H9 (cell line): ENCODE data around the gene MACROD1. TPM values are rescaled to one million over a fixed set of nuclear protein-coding genes. Genes with fewer than 3 reads are reported as not detected.

Source experiments
- DNase-seq: peaks from one replicate; pipeline ENCODE4 v3.0.0-alpha.2; 2017
- H2AFZ ChIP-seq: one replicate; pipeline ENCODE4 v1.6.1; 2013; ENCODE audit warnings: mild to moderate bottlenecking, low read length, control low read depth, moderate library complexity
- H2AK5ac ChIP-seq: 2 replicates; pipeline ENCODE4 v1.6.1; 2013; ENCODE audit warnings: low read length, control low read depth, mixed read lengths; ENCODE audit not compliant: insufficient read length
- H2BK120ac ChIP-seq: one replicate; pipeline ENCODE4 v1.6.1; 2013; ENCODE audit warnings: low read depth, mild to moderate bottlenecking, low read length, control low read depth, inconsistent platforms; ENCODE audit not compliant: poor library complexity, severe bottlenecking
- H2BK12ac ChIP-seq: 2 replicates; pipeline ENCODE4 v1.6.1; 2013; ENCODE audit warnings: low read length, control low read depth, mixed read lengths, low read depth; ENCODE audit not compliant: insufficient read length
- H2BK15ac ChIP-seq: 2 replicates; pipeline ENCODE4 v1.6.1; 2013; ENCODE audit warnings: low read depth, low read length, control low read depth
- H2BK20ac ChIP-seq: one replicate; pipeline ENCODE4 v1.6.1; 2013; ENCODE audit warnings: low read depth, mild to moderate bottlenecking, low read length, control low read depth, inconsistent platforms; ENCODE audit not compliant: poor library complexity, severe bottlenecking
- H2BK5ac ChIP-seq: 2 replicates; pipeline ENCODE4 v1.6.1; 2013; ENCODE audit warnings: low read length, control low read depth, mixed read lengths; ENCODE audit not compliant: insufficient read length
- H3K14ac ChIP-seq: 2 replicates; pipeline ENCODE4 v1.6.1; 2013; ENCODE audit warnings: low read length, control low read depth; ENCODE audit not compliant: insufficient read depth
- H3K18ac ChIP-seq: 2 replicates; pipeline ENCODE4 v1.6.1; 2013; ENCODE audit warnings: low read depth, mild to moderate bottlenecking, mixed read lengths, low read length, control low read depth; ENCODE audit not compliant: insufficient read length
- H3K23ac ChIP-seq: 2 replicates; pipeline ENCODE4 v1.6.1; 2013; ENCODE audit warnings: low read length, control low read depth, mixed read lengths, low read depth; ENCODE audit not compliant: insufficient read length
- H3K23me2 ChIP-seq: 2 replicates; pipeline ENCODE4 v1.6.1; 2013; ENCODE audit warnings: low read depth, mild to moderate bottlenecking, mixed read lengths, low read length, control low read depth; ENCODE audit not compliant: insufficient read length, poor library complexity, severe bottlenecking
- H3K27ac ChIP-seq: 2 replicates; pipeline ENCODE4 v1.5.1; 2013; ENCODE audit warnings: low read length, control low read depth, mixed read lengths, low read depth; ENCODE audit not compliant: insufficient read length
- H3K27me3 ChIP-seq: 2 replicates; pipeline ENCODE4 v1.6.1; 2013; ENCODE audit warnings: low read length, control low read depth, inconsistent platforms; ENCODE audit not compliant: insufficient read depth
- H3K4ac ChIP-seq: 2 replicates; pipeline ENCODE4 v1.6.1; 2013; ENCODE audit warnings: low read depth, mild to moderate bottlenecking, control low read depth, inconsistent platforms, low read length, moderate library complexity
- H3K4me1 ChIP-seq: 2 replicates; pipeline ENCODE4 v1.6.1; 2013; ENCODE audit warnings: low read length, control low read depth, inconsistent platforms; ENCODE audit not compliant: insufficient read depth
- H3K4me2 ChIP-seq: 2 replicates; pipeline ENCODE4 v1.6.1; 2013; ENCODE audit warnings: low read length, control low read depth, mixed read lengths; ENCODE audit not compliant: insufficient read length, insufficient read depth
- H3K56ac ChIP-seq: 2 replicates; pipeline ENCODE4 v1.6.1; 2013; ENCODE audit warnings: low read depth, mild to moderate bottlenecking, mixed read lengths, low read length, control low read depth; ENCODE audit not compliant: insufficient read length
- H3K79me1 ChIP-seq: 2 replicates; pipeline ENCODE4 v1.6.1; 2013; ENCODE audit warnings: low read depth, mild to moderate bottlenecking, moderate library complexity, low read length, control low read depth, inconsistent platforms; ENCODE audit not compliant: insufficient read depth, poor library complexity, severe bottlenecking
- H3K79me2 ChIP-seq: 2 replicates; pipeline ENCODE4 v1.6.1; 2013; ENCODE audit warnings: low read length, control low read depth, inconsistent platforms; ENCODE audit not compliant: insufficient read depth
- H3K9ac ChIP-seq: 2 replicates; pipeline ENCODE4 v1.6.1; 2013; ENCODE audit warnings: low read length, control low read depth, mixed read lengths; ENCODE audit not compliant: insufficient read length; ENCODE audit errors: extremely low read depth
- H3K9me3 ChIP-seq: one replicate; pipeline ENCODE4 v1.6.1; 2013; ENCODE audit warnings: low read depth, low read length, inconsistent platforms; ENCODE audit not compliant: control insufficient read depth
- H3T11ph ChIP-seq: one replicate; pipeline ENCODE4 v1.6.1; 2013; ENCODE audit warnings: mild to moderate bottlenecking, low read length, control low read depth, inconsistent platforms
- H4K20me1 ChIP-seq: one replicate; pipeline ENCODE4 v1.6.1; 2013; ENCODE audit not compliant: control insufficient read depth, insufficient read length, insufficient read depth
- H4K5ac ChIP-seq: 2 replicates; pipeline ENCODE4 v1.6.1; 2013; ENCODE audit warnings: low read depth, mild to moderate bottlenecking, mixed read lengths, low read length, control low read depth; ENCODE audit not compliant: insufficient read length
- H4K8ac ChIP-seq: replicated peaks from 2 replicates; pipeline ENCODE4 v1.6.1; 2013; ENCODE audit warnings: low read length, control low read depth, mixed read lengths, low read depth; ENCODE audit not compliant: insufficient read length
- H4K91ac ChIP-seq: 2 replicates; pipeline ENCODE4 v1.6.1; 2013; ENCODE audit warnings: low read depth, mild to moderate bottlenecking, moderate library complexity, mixed read lengths, low read length, control low read depth; ENCODE audit not compliant: insufficient read length
- H3K27ac Mint-ChIP-seq, 3 experiments: 2 replicates in 2 of 3; 3 replicates in 1 of 3; pipeline ENCODE4 v1.8.0; 2020 to 2021; ENCODE audit warnings: mixed read lengths in 3 of 3, mild to moderate bottlenecking in 1 of 3, moderate library complexity in 1 of 3
- H3K27me3 Mint-ChIP-seq: 2 replicates; pipeline ENCODE4 v1.8.0; 2021; ENCODE audit warnings: low read depth, mild to moderate bottlenecking, moderate library complexity, mixed read lengths
- H3K36me3 Mint-ChIP-seq, 3 experiments: 2 replicates in 2 of 3; 3 replicates in 1 of 3; pipeline ENCODE4 v1.8.0; 2020 to 2021; ENCODE audit warnings: low read depth in 3 of 3, mixed read lengths in 3 of 3; ENCODE audit not compliant: insufficient read depth in 1 of 3
- H3K4me1 Mint-ChIP-seq, 2 experiments: 2 replicates each; pipeline ENCODE4 v1.8.0; 2020; ENCODE audit warnings: mixed read lengths in 2 of 2
- H3K4me3 Mint-ChIP-seq, 2 experiments: 2 replicates in 1 of 2; 3 replicates in 1 of 2; pipeline ENCODE4 v1.8.0; 2020 to 2021; ENCODE audit warnings: mild to moderate bottlenecking in 2 of 2, mixed read lengths in 2 of 2, moderate library complexity in 1 of 2
- H3K9me3 Mint-ChIP-seq, 2 experiments: 2 replicates in 1 of 2; 3 replicates in 1 of 2; pipeline ENCODE4 v1.8.0; 2020; ENCODE audit warnings: mild to moderate bottlenecking in 2 of 2, mixed read lengths in 2 of 2, moderate library complexity in 1 of 2
- WGBS: extraction: QIAGEN DNeasy Blood & Tissue Kit; methylation state at CpG from one replicate; pipeline ENCODE4 v1.1.7; 2013; ENCODE audit warnings: missing lambda C conversion rate, low lambda C conversion rate, mixed read lengths; ENCODE audit not compliant: insufficient read length; ENCODE audit errors: extremely low coverage; 5-methylcytosine and 5-hydroxymethylcytosine counted together
- total RNA-seq: library from RNA; stranded (reverse); gene quantifications from 2 replicates; pipeline ENCODE4 v1.2.1, GENCODE V29; 2021
- TF ChIP-seq, protein P1 (sequence below): fragments of 200-600 bp; sonication (generic); conservative IDR thresholded peaks from 3 replicates; pipeline ENCODE4 v1.8.0; 2021; ENCODE audit warnings: antibody characterized with exemption, mild to moderate bottlenecking

The MACROD1 gene
- total RNA-seq, 1 experiment from 2014 or later: 21.2 TPM

- Histone ChIP-seq H3K9ac (no peak overlapping the region), H3K27me3 (peaks cover 4% of the 10 kb centered on the region; the same call in 1 of the 2 replicates), H3K9me3 (no peaks in the 10 kb centered on the region), H2BK12ac (no peak overlapping the region), H4K91ac (no peak overlapping the region), H4K5ac (no peak overlapping the region), H2BK15ac (no peak overlapping the region), H2BK5ac (no peak overlapping the region), H4K8ac (no peak overlapping the region), H3K79me2 (no peaks in the 10 kb centered on the region), H2AK5ac (no peak overlapping the region), H3K18ac (no peak overlapping the region), H2BK20ac (no peak overlapping the region), H3K56ac (no peak overlapping the region), H3K23ac (no peak overlapping the region), H4K20me1 (no peaks in the 10 kb centered on the region), H3K27ac (no peak overlapping the region), H3K4me1 (no peaks in the 10 kb centered on the region), H3K23me2 (no peaks in the 10 kb centered on the region), H3K4ac (no peak overlapping the region), H3T11ph (no peak overlapping the region), H3K14ac (no peak overlapping the region), H3K79me1 (no peaks in the 10 kb centered on the region), H3K4me2 (no peak overlapping the region), H2BK120ac (no peak overlapping the region), H2AFZ (no peak overlapping the region)
- H3K4me1 Mint-ChIP-seq: peaks cover 2 to 10% of the 10 kb centered on the region in 2 experiments; a peak in 2 of 4 replicates
- H3K4me3 Mint-ChIP-seq: no peak overlapping the region
- no peak for DNase-seq
- H3K27me3 Mint-ChIP-seq: peaks cover 72% of the 10 kb centered on the region
- WGBS: no CpG with 5 or more reads among the region's 15 CpGs
- no peaks in the 10 kb centered on the region for H3K36me3 Mint-ChIP-seq
- H3K9me3 Mint-ChIP-seq: no peaks in the 10 kb centered on the region; a peak in 1 of 5 replicates
- TF ChIP-seq, protein P1, sequence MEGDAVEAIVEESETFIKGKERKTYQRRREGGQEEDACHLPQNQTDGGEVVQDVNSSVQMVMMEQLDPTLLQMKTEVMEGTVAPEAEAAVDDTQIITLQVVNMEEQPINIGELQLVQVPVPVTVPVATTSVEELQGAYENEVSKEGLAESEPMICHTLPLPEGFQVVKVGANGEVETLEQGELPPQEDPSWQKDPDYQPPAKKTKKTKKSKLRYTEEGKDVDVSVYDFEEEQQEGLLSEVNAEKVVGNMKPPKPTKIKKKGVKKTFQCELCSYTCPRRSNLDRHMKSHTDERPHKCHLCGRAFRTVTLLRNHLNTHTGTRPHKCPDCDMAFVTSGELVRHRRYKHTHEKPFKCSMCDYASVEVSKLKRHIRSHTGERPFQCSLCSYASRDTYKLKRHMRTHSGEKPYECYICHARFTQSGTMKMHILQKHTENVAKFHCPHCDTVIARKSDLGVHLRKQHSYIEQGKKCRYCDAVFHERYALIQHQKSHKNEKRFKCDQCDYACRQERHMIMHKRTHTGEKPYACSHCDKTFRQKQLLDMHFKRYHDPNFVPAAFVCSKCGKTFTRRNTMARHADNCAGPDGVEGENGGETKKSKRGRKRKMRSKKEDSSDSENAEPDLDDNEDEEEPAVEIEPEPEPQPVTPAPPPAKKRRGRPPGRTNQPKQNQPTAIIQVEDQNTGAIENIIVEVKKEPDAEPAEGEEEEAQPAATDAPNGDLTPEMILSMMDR: no peak
- H3K27ac Mint-ChIP-seq: no peak overlapping the region
Measured at GRCh38 chr11:64102005-64102738, 63.7 kb downstream of the MACROD1 start.
